H1 (cell line): ENCODE results near the gene ARHGAP26. TPM values are rescaled to one million over a fixed set of nuclear protein-coding genes. Genes with fewer than 3 reads are reported as not detected.

Experiments used
- CTCF ChIA-PET: fragments of 300-600 bp; sonication (Branson Sonifier 250); formaldehyde crosslinking; loops from one replicate; lab custom pipeline; 2021; ENCODE audit not compliant: partially characterized antibody; lab: Charles Lee
- POLR2A ChIA-PET: fragments of 300-600 bp; sonication (Branson Sonifier 250); formaldehyde crosslinking; loops from one replicate; lab custom pipeline; 2021; ENCODE audit warnings: inconsistent platforms; ENCODE audit not compliant: partially characterized antibody; lab: Charles Lee
- DNase-seq, 2 experiments: peaks; one replicate each; pipeline versions ENCODE4 v3.0.0 to v3.0.0-alpha.2; 2010 to 2022; ENCODE audit warnings: low spot score in 2 of 2, low read depth in 1 of 2, mixed read lengths in 1 of 2
- FAIRE-seq: peaks from 2 replicates; lab custom pipeline; 2011; peaks lifted over from hg19 to GRCh38; lab: Jason Lieb, UNC
- H2AFZ ChIP-seq: 2 replicates; pipeline ENCODE4 v1.8.1; 2012; ENCODE audit warnings: low read length, inconsistent platforms
- H2AK5ac ChIP-seq: 2 replicates; pipeline ENCODE4 v1.6.1; 2013; ENCODE audit warnings: low read depth, low read length
- H2BK120ac ChIP-seq: replicated peaks from 2 replicates; pipeline ENCODE3; 2013; ENCODE audit warnings: low read depth, low read length, inconsistent platforms
- H2BK12ac ChIP-seq: 2 replicates; pipeline ENCODE4 v1.6.1; 2013; ENCODE audit warnings: low read depth, low read length
- H2BK15ac ChIP-seq: 2 replicates; pipeline ENCODE4 v1.6.1; 2013; ENCODE audit warnings: low read length
- H2BK20ac ChIP-seq: 2 replicates; pipeline ENCODE4 v1.6.1; 2013; ENCODE audit warnings: low read length
- H2BK5ac ChIP-seq: 2 replicates; pipeline ENCODE4 v1.6.1; 2013; ENCODE audit warnings: low read depth, low read length
- H3K14ac ChIP-seq: 2 replicates; pipeline ENCODE4 v1.6.1; 2013; ENCODE audit warnings: inconsistent platforms; ENCODE audit not compliant: insufficient read length
- H3K18ac ChIP-seq: 2 replicates; pipeline ENCODE4 v1.6.1; 2013; ENCODE audit warnings: low read length; ENCODE audit errors: extremely low read depth
- H3K23ac ChIP-seq: 2 replicates; pipeline ENCODE4 v1.6.1; 2013; ENCODE audit warnings: inconsistent platforms; ENCODE audit not compliant: insufficient read length
- H3K23me2 ChIP-seq: 2 replicates; pipeline ENCODE4 v1.6.1; 2013; ENCODE audit warnings: low read depth, low read length
- H3K27ac ChIP-seq: 2 replicates; pipeline ENCODE4 v1.6.1; 2011; ENCODE audit warnings: low read depth, low read length, inconsistent platforms
- H3K27me3 ChIP-seq, 4 experiments: replicated peaks in 1 of 4; 1 replicate in 1 of 4; 2 replicates in 3 of 4; pipeline versions ENCODE4 v1.6.1 to v1.8.1; 2011 to 2013; ENCODE audit warnings: low read length in 3 of 4, mild to moderate bottlenecking in 3 of 4, inconsistent platforms in 2 of 4, mixed read lengths in 2 of 4, moderate library complexity in 1 of 4; ENCODE audit not compliant: control insufficient read depth in 3 of 4, insufficient read depth in 3 of 4; ENCODE audit errors: extremely low read depth in 1 of 4
- H3K36me3 ChIP-seq, 4 experiments: 2 replicates each; pipeline versions ENCODE4 v1.6.1 to v1.8.1; 2011 to 2013; ENCODE audit warnings: mild to moderate bottlenecking in 4 of 4, low read length in 3 of 4, moderate library complexity in 2 of 4, control low read depth in 1 of 4, inconsistent platforms in 1 of 4; ENCODE audit not compliant: insufficient read depth in 4 of 4, control insufficient read depth in 2 of 4
- H3K4ac ChIP-seq: replicated peaks from 2 replicates; pipeline ENCODE3; 2013; ENCODE audit warnings: low read length, low read depth, mixed read lengths, inconsistent platforms; ENCODE audit not compliant: insufficient read length
- H3K4me1 ChIP-seq, 4 experiments: replicated peaks in 1 of 4; 1 replicate in 1 of 4; 2 replicates in 3 of 4; pipeline versions ENCODE4 v1.6.1 to v1.8.1; 2011 to 2013; ENCODE audit warnings: low read length in 3 of 4, inconsistent platforms in 2 of 4, mixed read lengths in 1 of 4; ENCODE audit not compliant: insufficient read depth in 4 of 4, control insufficient read depth in 3 of 4
- H3K4me2 ChIP-seq, 2 experiments: 2 replicates each; pipeline versions ENCODE4 v1.6.1 to v1.8.1; 2011 to 2013; ENCODE audit warnings: low read depth in 2 of 2, low read length in 2 of 2, control low read depth in 1 of 2, inconsistent platforms in 1 of 2, mild to moderate bottlenecking in 1 of 2; ENCODE audit not compliant: insufficient read depth in 1 of 2
- H3K4me3 ChIP-seq, 4 experiments: fragments of 200-600, 300-600 bp in 1 of 4; sonication (generic), shearing (Covaris generic), sonication (Bioruptor Twin) in 1 of 4; 2 replicates each; pipeline versions ENCODE4 v1.5.1 to v1.8.1; 2011 to 2016; ENCODE audit warnings: low read length in 4 of 4, low read depth in 3 of 4, control low read depth in 2 of 4, inconsistent platforms in 2 of 4, mild to moderate bottlenecking in 2 of 4, mixed read lengths in 1 of 4, moderate library complexity in 1 of 4; ENCODE audit not compliant: insufficient read depth in 2 of 4; ENCODE audit errors: extremely low read depth in 1 of 4
- H3K56ac ChIP-seq: replicated peaks from 2 replicates; pipeline ENCODE3; 2013; ENCODE audit warnings: low read depth, mild to moderate bottlenecking, mixed read lengths, low read length, inconsistent platforms; ENCODE audit not compliant: insufficient read length
- H3K79me1 ChIP-seq: 2 replicates; pipeline ENCODE4 v1.6.1; 2013; ENCODE audit warnings: low read depth, low read length, control low read depth
- H3K79me2 ChIP-seq, 2 experiments: 2 replicates each; pipeline versions ENCODE4 v1.6.1 to v1.8.1; 2012 to 2013; ENCODE audit warnings: low read length in 2 of 2, mild to moderate bottlenecking in 2 of 2, inconsistent platforms in 1 of 2; ENCODE audit not compliant: insufficient read depth in 2 of 2, control insufficient read depth in 1 of 2
- H3K9ac ChIP-seq, 4 experiments: replicated peaks in 1 of 4; 1 replicate in 1 of 4; 2 replicates in 3 of 4; pipeline versions ENCODE4 v1.6.1 to v1.8.1; 2011 to 2013; ENCODE audit warnings: low read depth in 3 of 4, low read length in 3 of 4, control low read depth in 2 of 4, mild to moderate bottlenecking in 2 of 4, moderate library complexity in 2 of 4, inconsistent platforms in 1 of 4; ENCODE audit errors: extremely low read depth in 1 of 4
- H3K9me3 ChIP-seq, 2 experiments: 2 replicates each; pipeline versions ENCODE4 v1.6.1 to v1.8.1; 2012 to 2013; ENCODE audit warnings: mild to moderate bottlenecking in 2 of 2, moderate library complexity in 2 of 2, control low read depth in 1 of 2, inconsistent platforms in 1 of 2, low read depth in 1 of 2, low read length in 1 of 2, mixed read lengths in 1 of 2; ENCODE audit not compliant: insufficient read depth in 2 of 2
- H4K20me1 ChIP-seq, 2 experiments: replicated peaks in 1 of 2; 2 replicates each; pipeline versions ENCODE3 to v1.8.1; 2011 to 2013; ENCODE audit warnings: inconsistent platforms in 2 of 2, low read length in 2 of 2, mild to moderate bottlenecking in 1 of 2; ENCODE audit not compliant: insufficient read depth in 2 of 2, control insufficient read depth in 1 of 2
- H4K5ac ChIP-seq: 2 replicates; pipeline ENCODE4 v1.6.1; 2013; ENCODE audit warnings: low read length, low read depth, mixed read lengths, inconsistent platforms; ENCODE audit not compliant: insufficient read length
- H4K8ac ChIP-seq: 2 replicates; pipeline ENCODE4 v1.8.0; 2013; ENCODE audit warnings: mild to moderate bottlenecking, moderate library complexity, low read length, inconsistent platforms; ENCODE audit not compliant: insufficient read depth; ENCODE audit errors: extremely low read depth
- H4K91ac ChIP-seq: replicated peaks from 2 replicates; pipeline ENCODE3; 2013; ENCODE audit warnings: low read length, mixed read lengths, inconsistent platforms; ENCODE audit not compliant: insufficient read length
- ASH2L ChIP-seq: fragments of 200-600, 300-600 bp; sonication (generic); IDR thresholded peaks from one replicate; pipeline ENCODE4 v1.7.1; 2017; ENCODE audit warnings: low read length
- ATF3 ChIP-seq: IDR thresholded peaks from 2 replicates; pipeline ENCODE4 v1.6.1; 2011; ENCODE audit warnings: low read depth, mild to moderate bottlenecking, low read length; ENCODE audit not compliant: insufficient read depth
- CBX8 ChIP-seq: fragments of 300-800, 300-1000 bp; sonication (generic); IDR thresholded peaks from 2 replicates; pipeline ENCODE4 v1.7.1; 2016; ENCODE audit warnings: low read depth, low read length, borderline replicate concordance
- CTCF ChIP-seq, 3 experiments: IDR thresholded peaks; 1 replicate in 2 of 3; 2 replicates in 1 of 3; pipeline versions ENCODE4 v1.5.1 to v1.6.1; 2011; ENCODE audit warnings: low read length in 3 of 3, mild to moderate bottlenecking in 3 of 3, inconsistent platforms in 2 of 3, low read depth in 1 of 3, moderate library complexity in 1 of 3; ENCODE audit not compliant: insufficient read depth in 1 of 3; ENCODE audit errors: control extremely low read depth in 1 of 3
- EP300 ChIP-seq, 2 experiments: IDR thresholded peaks; 1 replicate in 1 of 2; 2 replicates in 1 of 2; pipeline ENCODE4 v1.6.1; 2011 to 2012; ENCODE audit warnings: low read depth in 2 of 2, low read length in 2 of 2, mild to moderate bottlenecking in 2 of 2, borderline replicate concordance in 1 of 2, inconsistent platforms in 1 of 2, moderate library complexity in 1 of 2
- GTF2F1 ChIP-seq: IDR thresholded peaks from 2 replicates; pipeline ENCODE4 v1.6.1; 2012; ENCODE audit warnings: low read depth, low read length, improper control_type of control experiment, borderline replicate concordance
- RAD21 ChIP-seq, 2 experiments: IDR thresholded peaks in 1 of 2; conservative IDR thresholded peaks in 1 of 2; 2 replicates each; pipeline ENCODE4 v1.6.1; 2011; ENCODE audit warnings: low read depth in 2 of 2, low read length in 2 of 2, improper control_type of control experiment in 1 of 2, inconsistent platforms in 1 of 2, mild to moderate bottlenecking in 1 of 2, moderate library complexity in 1 of 2
- SIRT6 ChIP-seq: IDR thresholded peaks from one replicate; pipeline ENCODE4 v1.7.1; 2012; ENCODE audit warnings: low read length, inconsistent platforms
- SP4 ChIP-seq: IDR thresholded peaks from 2 replicates; pipeline ENCODE4 v1.6.1; 2012; ENCODE audit warnings: low read length, inconsistent platforms
- SUZ12 ChIP-seq: fragments of 200-600 bp; sonication (generic); IDR thresholded peaks from 2 replicates; pipeline ENCODE4 v1.6.1; 2012; ENCODE audit warnings: mild to moderate bottlenecking, inconsistent platforms, low read length, moderate library complexity, mixed read lengths
- WGBS, 2 experiments: shearing (Covaris generic) in 1 of 2; methylation state at CpG; one replicate each; pipeline versions ENCODE4 v1.1.6 to v1.1.7; 2013 to 2015; ENCODE audit warnings: low lambda C conversion rate in 2 of 2, mixed read lengths in 2 of 2, inconsistent platforms in 1 of 2, low coverage in 1 of 2, missing lambda C conversion rate in 1 of 2; ENCODE audit not compliant: insufficient replicate concordance in 2 of 2, insufficient coverage in 1 of 2, insufficient read length in 1 of 2; ENCODE audit errors: extremely low coverage in 1 of 2, missing lambda C conversion rate in 1 of 2; 5-methylcytosine and 5-hydroxymethylcytosine counted together
- polyA plus RNA-seq, 7 experiments: library from polyadenylated mRNA; depleted of rRNA in 3 of 7; stranded (reverse) in 5 of 7; unstranded in 2 of 7; fragments of >200 nt in 5 of 7; fragments of 200-250 nt in 2 of 7; gene quantifications; 1 replicate in 5 of 7; 2 replicates in 1 of 7; 4 replicates in 1 of 7; pipeline versions ENCODE4 v1.2.1 to v1.2.3, GENCODE V29; 2011 to 2013; ENCODE audit warnings: missing spikeins in 2 of 7, mixed read lengths in 2 of 7
- total RNA-seq: library from RNA; stranded (reverse); fragmentation: NEBNext Ultra II Directional; extraction: Animal tissue kit (Norgen Biotek cat#: 25700); gene quantifications from 2 replicates; pipeline ENCODE4 v1.2.1, GENCODE V29; 2021

ARHGAP26 gene
- total and polyA plus RNA-seq, 2 of the 8 experiments (the other 6 are each of a cell fraction or from before 2014, with no cell fraction given) = 7.1 to 24.8 TPM

- Histone ChIP-seq H2BK20ac (no peak overlapping the region), H3K23ac (no peak overlapping the region), H3K14ac (no peak overlapping the region), H4K20me1 (no peaks in the 10 kb centered on the region), H3K4ac (no peak overlapping the region), H2AFZ (no peak overlapping the region), H3K27me3 (no peaks in the 10 kb centered on the region), H4K5ac (no peak overlapping the region), H3K9ac (no peak overlapping the region), H3K27ac (no peak overlapping the region), H3K18ac (no peak overlapping the region), H4K8ac (no peak overlapping the region), H2AK5ac (no peak overlapping the region), H3K23me2 (no peaks in the 10 kb centered on the region), H3K4me3 (no peak overlapping the region), H3K36me3 (peaks cover 0 to 4% (median 0%) of the 10 kb centered on the region in 4 experiments; a peak in 1 of 8 replicates), H3K9me3 (no peaks in the 10 kb centered on the region), H2BK15ac (no peak overlapping the region), H4K91ac (no peak overlapping the region), H3K79me2 (no peaks in the 10 kb centered on the region), H2BK5ac (no peak overlapping the region), H2BK120ac (no peak overlapping the region), H2BK12ac (no peak overlapping the region), H3K4me2 (no peak overlapping the region), H3K4me1 (peaks cover 0 to 4% (median 1%) of the 10 kb centered on the region in 4 experiments; a peak in 3 of 7 replicates), H3K56ac (no peak overlapping the region), H3K79me1 (no peaks in the 10 kb centered on the region; the same call in 1 of the 2 replicates)
- 83% methylated on average over 5 of the region's 5 CpGs; no CpG with 5 or more reads in 1 of the 2 experiments for WGBS, 2 experiments
- ChIA-PET POLR2A (interaction anchor here (0.8 to 0.9 kb wide), 2 partner anchors 13 to 26 kb away, joined by 3 read pairs; no protein-coding TSS in a partner anchor), CTCF (interaction anchor here (0.6 to 1.3 kb wide), 7 partner anchors 10 to 904 kb away, joined by 3 read pairs; no protein-coding TSS in a partner anchor)
- FAIRE-seq (no peak), DNase-seq (no peak)
- TF ChIP-seq ATF3 (no peak), EP300 (IDR thresholded peaks at IDR 0.05; ENCODE audit: borderline replicate concordance in 1 of 2, low read depth in 2 of 2, low read length in 2 of 2) (no peak), SP4 (no peak), RAD21 (IDR thresholded peaks at IDR 0.05 in 1 of 2, conservative IDR thresholded peaks at IDR 0.05 in 1 of 2; ENCODE audit: low read depth in 2 of 2, low read length in 2 of 2) (no peak), CBX8 (no peak), GTF2F1 (no peak), SUZ12 (no peak), SIRT6 (no peak), ASH2L (no peak), CTCF (IDR thresholded peaks at IDR 0.05; ENCODE audit: control extremely low read depth in 1 of 3, insufficient read depth in 1 of 3, low read depth in 1 of 3, low read length in 3 of 3) (no peak)
These were observed 294.1 kb downstream of the ARHGAP26 start for GRCh38 chr5:143064218-143064641.
